HuH-7 (cell line): ENCODE data around the gene NKD1.

Source experiments
- DNase-seq: peaks from one replicate; pipeline ENCODE4 v3.0.0; 2011; ENCODE audit warnings: low spot score

NKD1 gene

DNA sequence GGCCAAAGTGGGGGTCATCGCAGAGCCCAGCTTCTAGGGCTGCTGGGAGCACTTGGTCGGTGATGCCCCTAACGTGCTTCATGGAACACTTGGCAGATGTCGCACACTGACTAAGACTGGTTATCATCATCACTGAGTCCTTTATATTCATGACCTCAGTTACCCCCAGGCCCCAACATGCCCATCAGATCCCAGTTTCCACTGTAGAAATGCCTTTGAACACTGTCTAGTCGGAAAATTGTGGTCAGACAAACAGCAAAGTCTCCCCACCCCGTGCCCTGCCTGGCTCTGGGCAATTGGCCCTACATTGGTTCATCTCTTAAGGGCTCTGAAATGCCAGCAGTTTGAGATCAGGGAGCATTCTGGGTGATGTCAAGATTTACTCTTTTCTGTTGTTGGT, 51.3 kb downstream of the NKD1 start:
- no peak for DNase-seq

GRCh38 chr16:50600582-50601283, 52.5 kb downstream of the NKD1 start:
- DNase-seq = no peak

- no peak for DNase-seq
Measured at GRCh38 chr16:50601341-50601740, 53.1 kb downstream of the NKD1 start.

DNA sequence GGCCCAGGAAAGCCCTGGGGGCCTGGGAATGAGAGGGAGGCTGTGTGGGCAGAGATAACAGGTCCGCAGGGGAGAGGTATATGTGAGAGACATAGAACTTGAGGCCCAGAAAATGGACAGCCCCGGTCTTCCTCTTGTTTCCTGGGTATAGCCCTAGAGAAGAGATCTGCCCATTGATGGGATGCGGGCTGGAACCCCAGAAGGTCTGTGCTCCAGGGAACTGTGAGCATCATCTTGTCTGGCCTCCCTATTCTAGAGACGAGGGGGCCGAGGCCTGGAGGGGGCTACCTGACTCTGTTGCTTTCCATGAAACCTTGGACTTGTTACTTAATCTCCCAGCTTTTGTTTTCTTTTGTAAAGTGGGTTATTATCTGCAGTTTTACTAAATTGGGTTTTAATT, 53.9 kb downstream of the NKD1 start:
- no peak for DNase-seq

GRCh38 chr16:50602531-50603205, 54.5 kb downstream of the NKD1 start:
- no peak for DNase-seq

- DNase-seq = no peak
Measured at GRCh38 chr16:50603206-50604064, 55.2 kb downstream of the NKD1 start.

DNA sequence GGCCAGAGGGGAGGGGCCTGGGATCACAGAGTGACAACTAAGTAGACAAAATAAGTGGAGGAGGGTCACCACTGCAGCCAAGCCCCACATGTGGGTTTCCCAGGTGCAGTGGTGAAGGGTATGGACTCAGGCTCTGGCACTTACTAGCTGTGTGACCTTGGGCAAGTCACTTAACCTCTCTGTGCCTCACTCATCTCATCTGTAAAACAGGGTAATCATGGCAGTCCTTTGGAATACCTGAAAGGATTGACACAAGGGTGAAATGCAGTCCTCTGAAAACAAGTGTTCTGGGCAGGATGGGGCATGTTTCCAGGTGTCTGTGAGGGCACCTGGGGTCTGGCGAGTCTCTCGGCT, 55.8 kb downstream of the NKD1 start:
- DNase-seq = no peak

GRCh38 chr16:50604610-50605009, 56.4 kb downstream of the NKD1 start:
- DNase-seq = no peak

- no peak for DNase-seq
Measured at GRCh38 chr16:50605733-50606430, 57.7 kb downstream of the NKD1 start.

DNA sequence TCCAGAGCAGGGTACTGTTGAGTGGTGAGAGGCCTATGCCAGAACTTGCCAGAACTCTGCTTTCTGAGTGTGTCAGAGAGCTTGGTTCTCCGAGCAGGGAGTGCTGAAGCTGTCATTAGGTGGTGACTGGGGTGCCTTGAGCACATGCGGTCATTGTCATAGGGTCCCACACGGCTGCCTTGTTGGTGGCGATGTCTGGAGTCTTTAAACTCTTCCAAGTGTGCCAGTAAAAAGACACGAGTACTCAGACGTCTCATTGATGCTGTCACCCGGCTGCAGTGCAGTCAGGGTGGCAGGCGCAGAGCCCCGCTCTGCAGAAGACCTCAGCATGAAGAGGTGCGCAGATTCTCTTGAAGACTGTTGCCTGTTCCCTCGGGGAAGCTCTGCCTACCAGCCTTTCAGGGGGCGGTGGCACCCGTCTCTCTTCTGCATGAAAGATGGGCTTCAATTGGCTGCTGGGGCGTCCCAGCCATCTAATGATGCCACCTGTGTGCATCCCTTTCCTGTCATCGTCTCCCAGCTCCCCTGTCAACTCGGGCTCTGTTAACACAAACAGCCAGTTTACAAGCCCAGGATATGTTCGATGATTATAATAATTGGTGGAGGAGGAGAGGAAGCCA, 58.3 kb downstream of the NKD1 start:
- DNase-seq = no peak

DNA sequence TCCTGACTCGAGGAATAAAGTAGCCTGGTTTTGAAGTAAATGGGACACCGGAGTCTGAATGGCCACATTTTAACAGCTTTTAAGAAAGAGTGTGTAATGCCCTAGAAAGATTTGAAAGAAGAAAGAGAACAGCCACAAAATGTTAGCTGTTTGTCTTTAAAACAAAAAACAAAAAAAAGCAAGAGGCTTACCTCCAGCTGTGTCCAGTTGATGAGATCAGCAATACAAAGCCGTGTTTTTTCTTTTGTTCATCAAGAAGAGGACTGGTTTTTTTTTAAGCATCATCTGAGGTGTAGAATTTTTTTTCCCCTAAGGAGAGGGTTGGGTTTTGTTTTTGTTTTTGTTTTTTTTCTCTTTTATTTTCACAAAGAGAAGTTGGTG, 58.8 kb downstream of the NKD1 start:
- DNase-seq = no peak

- no peak for DNase-seq
Measured at GRCh38 chr16:50607447-50607846, 59.3 kb downstream of the NKD1 start.

DNA sequence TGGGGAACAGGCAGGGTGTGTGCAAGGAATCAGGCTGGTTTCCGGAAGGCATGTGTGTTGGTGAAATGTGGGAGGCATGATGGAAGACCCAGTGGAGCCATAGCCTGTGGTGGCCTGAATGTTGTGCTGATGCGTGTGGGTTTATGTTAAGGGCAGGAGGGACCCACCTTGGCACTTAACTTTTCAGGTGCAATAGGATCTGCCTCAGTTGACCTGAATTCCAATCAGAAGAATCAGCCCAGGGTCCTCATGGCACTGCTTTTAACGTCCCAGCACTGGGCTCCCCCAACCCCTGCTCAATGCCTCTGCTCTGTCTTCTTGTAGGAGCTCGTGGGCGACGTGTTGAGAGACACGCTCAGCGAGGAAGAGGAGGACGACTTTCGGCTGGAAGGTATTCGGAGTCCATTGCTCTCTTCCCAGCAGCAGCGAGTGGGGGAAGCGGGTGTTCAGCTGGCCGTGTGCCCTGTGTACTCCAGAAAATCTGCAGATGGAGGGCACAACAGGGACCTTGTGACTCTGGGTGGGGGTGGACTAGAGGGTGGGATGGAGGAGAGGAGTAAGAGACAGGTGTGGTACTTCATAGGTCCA, 59.9 kb downstream of the NKD1 start:
- DNase-seq = no peak

DNA sequence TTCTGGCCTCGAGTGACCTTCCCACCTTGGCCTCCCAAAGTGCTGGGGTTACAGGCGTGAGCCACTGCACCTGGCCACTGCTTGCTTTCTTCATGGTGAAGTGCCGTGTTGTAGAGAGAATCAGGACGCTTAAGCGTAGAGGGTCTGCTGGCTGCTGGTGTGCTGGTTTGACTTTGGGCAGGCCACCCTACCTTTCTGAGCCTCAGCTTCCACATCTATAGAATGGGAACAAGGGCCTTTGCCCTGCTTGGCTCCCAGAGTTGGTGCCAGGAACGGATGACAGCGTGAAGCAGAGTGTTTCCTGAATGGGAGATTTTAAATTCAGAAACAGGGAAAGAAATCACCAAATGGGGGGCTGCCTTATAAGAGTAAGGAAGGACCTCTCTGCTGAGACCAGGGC, 60.9 kb downstream of the NKD1 start:
- no peak for DNase-seq

DNA sequence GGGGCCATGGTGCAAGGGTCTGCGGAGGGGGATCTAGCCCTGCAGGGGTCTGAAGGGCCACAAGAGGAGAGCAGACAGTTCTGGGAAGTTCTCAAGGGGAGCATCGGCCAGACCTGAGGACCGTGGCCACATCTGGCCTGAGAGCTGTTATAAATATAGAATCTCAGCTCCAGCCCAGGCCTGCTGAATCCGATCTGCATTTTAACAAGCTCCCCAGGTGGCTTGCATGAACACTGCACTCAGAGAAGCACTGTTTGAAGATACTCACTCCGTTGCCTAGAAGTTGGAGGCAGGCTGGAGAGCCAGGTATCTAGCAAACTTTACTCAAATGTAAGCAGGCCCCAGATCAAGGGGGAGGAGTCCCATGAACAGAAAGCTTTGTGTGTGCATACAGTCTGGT, 61.3 kb downstream of the NKD1 start:
- no peak for DNase-seq

- DNase-seq = no peak
Measured at GRCh38 chr16:50610331-50611262, 62.4 kb downstream of the NKD1 start.

DNA sequence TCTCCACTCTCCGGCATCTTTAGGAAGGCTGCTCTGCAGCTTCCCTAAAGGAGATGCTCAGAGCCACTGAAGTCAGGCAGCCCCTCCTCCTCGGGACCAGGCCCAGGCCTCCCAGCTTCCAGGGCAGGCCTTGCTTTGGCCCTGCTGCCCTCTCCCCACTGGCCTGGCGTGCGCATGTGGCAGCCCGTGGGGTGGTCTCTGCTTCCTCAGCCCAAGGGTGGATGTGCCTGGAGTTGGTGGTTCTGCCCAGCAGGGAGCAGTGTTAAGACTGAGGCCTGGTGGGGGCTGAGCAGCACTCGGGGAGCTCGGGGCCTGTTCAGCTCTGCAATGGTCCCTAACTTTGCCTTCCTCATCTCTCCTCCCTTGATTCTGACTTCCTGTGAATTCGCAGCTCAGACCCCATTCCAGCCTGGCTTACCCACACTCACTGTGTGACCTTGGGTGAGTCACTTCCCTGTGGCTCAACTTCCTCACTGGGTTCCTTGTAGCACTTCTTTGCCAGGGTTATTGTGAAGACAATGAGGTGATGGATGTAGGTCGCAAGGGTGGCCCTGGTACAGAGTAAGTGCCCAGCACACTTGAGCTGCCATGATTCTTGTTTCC, 63.2 kb downstream of the NKD1 start:
- DNase-seq = no peak

- no peak for DNase-seq
Measured at GRCh38 chr16:50611995-50612848, 64.0 kb downstream of the NKD1 start.

DNA sequence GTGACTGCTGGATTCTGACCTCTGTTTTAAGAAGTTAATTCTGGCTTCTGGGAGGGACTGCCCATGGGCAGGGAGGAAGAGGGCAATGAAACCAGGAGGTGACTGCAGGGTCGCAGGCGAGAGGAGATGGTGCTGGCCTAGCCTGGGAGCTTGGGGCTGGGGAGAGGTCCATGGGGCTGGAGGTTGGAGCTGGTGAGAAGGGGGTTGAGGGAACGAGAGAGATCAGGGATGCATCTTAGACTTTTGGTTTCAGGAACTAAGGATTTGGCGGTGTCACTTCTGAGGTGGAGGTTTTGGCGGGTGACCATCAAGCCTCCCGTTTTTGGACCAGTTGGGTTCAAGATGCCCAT, 64.6 kb downstream of the NKD1 start:
- no peak for DNase-seq
